HepG2 (cell line): ENCODE results near the gene NFX1. TPM values are rescaled to one million over a fixed set of nuclear protein-coding genes. Genes with fewer than 3 reads are reported as not detected.

Source experiments
- ARHGAP35 ChIP-seq: sonication (generic); formaldehyde crosslinking; IDR thresholded peaks from 2 replicates; pipeline ENCODE4 v1.9.0; 2022; ENCODE audit warnings: mild to moderate bottlenecking, inconsistent platforms, moderate library complexity, missing genetic modification reagents, borderline replicate concordance
- BATF2 ChIP-seq: sonication (generic); formaldehyde crosslinking; IDR thresholded peaks from 2 replicates; pipeline ENCODE4 v1.8.0; 2022; ENCODE audit warnings: mild to moderate bottlenecking, missing genetic modification reagents, moderate library complexity
- CENPX ChIP-seq: sonication (generic); formaldehyde crosslinking; IDR thresholded peaks from 2 replicates; pipeline ENCODE4 v1.9.0; 2021; ENCODE audit warnings: mild to moderate bottlenecking, missing genetic modification reagents, moderate library complexity
- DZIP1 ChIP-seq: sonication (generic); formaldehyde crosslinking; IDR thresholded peaks from 2 replicates; pipeline ENCODE4 v1.5.0; 2020; ENCODE audit warnings: mild to moderate bottlenecking, missing genetic modification reagents
- EZH2 ChIP-seq: conservative IDR thresholded peaks from 2 replicates; pipeline ENCODE4 v1.6.1; 2012; ENCODE audit warnings: mild to moderate bottlenecking, low read depth, low read length, moderate library complexity
- JUND ChIP-seq: sonication (generic); formaldehyde crosslinking; IDR thresholded peaks from 2 replicates; pipeline ENCODE4 v1.8.0; 2022; ENCODE audit warnings: mild to moderate bottlenecking, missing genetic modification reagents
- KLF6 ChIP-seq: IDR thresholded peaks from 2 replicates; pipeline ENCODE4 v1.8.0; 2016; ENCODE audit warnings: missing biosample characterization, missing genetic modification reagents
- MAZ ChIP-seq, 2 experiments: sonication (generic) in 1 of 2; formaldehyde crosslinking in 1 of 2; IDR thresholded peaks; 2 replicates each; pipeline versions ENCODE4 v1.5.0 to v1.6.1; 2012 to 2020; ENCODE audit warnings: low read depth in 2 of 2, mild to moderate bottlenecking in 2 of 2, borderline replicate concordance in 1 of 2, improper control_type of control experiment in 1 of 2, low read length in 1 of 2, missing genetic modification reagents in 1 of 2, moderate library complexity in 1 of 2
- MIXL1 ChIP-seq: IDR thresholded peaks from 2 replicates; pipeline ENCODE4 v1.6.1; 2016
- NFYC ChIP-seq: IDR thresholded peaks from 2 replicates; pipeline ENCODE4 v1.6.1; 2016; ENCODE audit warnings: missing genetic modification reagents, missing compliant biosample characterization
- PCBP1 ChIP-seq: fragments of 200-400 bp; formaldehyde crosslinking; IDR thresholded peaks from 2 replicates; pipeline ENCODE4 v1.6.1; 2017; ENCODE audit warnings: mild to moderate bottlenecking, low read depth, low read length, borderline replicate concordance
- POGZ ChIP-seq: sonication (generic); formaldehyde crosslinking; IDR thresholded peaks from 2 replicates; pipeline ENCODE4 v1.4.0; 2020; ENCODE audit warnings: mild to moderate bottlenecking, missing genetic modification reagents
- SP2 ChIP-seq: sonication (generic); formaldehyde crosslinking; IDR thresholded peaks from 2 replicates; pipeline ENCODE4 v1.5.1; 2020; ENCODE audit warnings: mild to moderate bottlenecking, missing genetic modification reagents
- TBL1XR1 ChIP-seq: fragments of 150-350 bp; IDR thresholded peaks from 2 replicates; pipeline ENCODE4 v1.6.1; 2014; ENCODE audit warnings: borderline replicate concordance, low read length; ENCODE audit not compliant: partially characterized antibody
- THAP7 ChIP-seq: sonication (generic); formaldehyde crosslinking; IDR thresholded peaks from 2 replicates; pipeline ENCODE4 v1.8.1; 2023; ENCODE audit warnings: mild to moderate bottlenecking, missing genetic modification reagents
- TOPORS ChIP-seq: sonication (generic); formaldehyde crosslinking; IDR thresholded peaks from 2 replicates; pipeline ENCODE4 v1.8.0; 2023; ENCODE audit warnings: mild to moderate bottlenecking, missing genetic modification reagents
- ZBTB1 ChIP-seq: sonication (generic); formaldehyde crosslinking; IDR thresholded peaks from 2 replicates; pipeline ENCODE4 v1.4.0; 2020; ENCODE audit warnings: missing genetic modification reagents, borderline replicate concordance
- ZFP36 ChIP-seq: fragments of 150-350 bp; IDR thresholded peaks from 2 replicates; pipeline ENCODE4 v1.6.1; 2018; ENCODE audit warnings: borderline replicate concordance, low read length, low read depth; ENCODE audit not compliant: partially characterized antibody
- ZFP91 ChIP-seq: sonication (generic); formaldehyde crosslinking; IDR thresholded peaks from 2 replicates; pipeline ENCODE4 v1.9.0; 2022; ENCODE audit warnings: missing genetic modification reagents, mild to moderate bottlenecking, borderline replicate concordance
- ZMAT5 ChIP-seq: sonication (generic); formaldehyde crosslinking; IDR thresholded peaks from 2 replicates; pipeline ENCODE4 v1.5.0; 2020; ENCODE audit warnings: mild to moderate bottlenecking, low read depth, missing genetic modification reagents, borderline replicate concordance
- ZNF256 ChIP-seq: sonication (generic); formaldehyde crosslinking; conservative IDR thresholded peaks from 2 replicates; pipeline ENCODE4 v1.4.0; 2020; ENCODE audit warnings: missing genetic modification reagents
- ZNF350 ChIP-seq: sonication (generic); formaldehyde crosslinking; IDR thresholded peaks from 2 replicates; pipeline ENCODE4 v1.4.0; 2020; ENCODE audit warnings: mild to moderate bottlenecking, low read depth, missing genetic modification reagents, borderline replicate concordance
- ZNF530 ChIP-seq: sonication (generic); formaldehyde crosslinking; IDR thresholded peaks from 2 replicates; pipeline ENCODE4 v1.5.0; 2020; ENCODE audit warnings: low read depth, mild to moderate bottlenecking, missing genetic modification reagents
- ZNF670 ChIP-seq: sonication (generic); formaldehyde crosslinking; IDR thresholded peaks from 2 replicates; pipeline ENCODE4 v1.8.0; 2022; ENCODE audit warnings: mild to moderate bottlenecking, missing genetic modification reagents, borderline replicate concordance
- polyA plus RNA-seq, 8 experiments: library from polyadenylated mRNA; depleted of rRNA in 3 of 8; stranded (reverse) in 7 of 8; unstranded in 1 of 8; fragments of >200 nt; fragmentation: Illumina TruSeq in 4 of 8; extraction: Trizol in 4 of 8; gene quantifications; 2 replicates each; pipeline versions ENCODE4 v1.2.1 to v1.2.3, GENCODE V29; 2011 to 2016; ENCODE audit warnings: low read depth in 4 of 8, missing spikeins in 1 of 8, mixed read lengths in 1 of 8; ENCODE audit not compliant: insufficient read depth in 1 of 8
- total RNA-seq, 5 experiments: library from RNA; depleted of rRNA; stranded (reverse); fragments of >200 nt; fragmentation: Illumina TruSeq; extraction: Trizol; gene quantifications; 2 replicates each; pipeline ENCODE4 v1.2.3, GENCODE V29; 2016; ENCODE audit warnings: low read depth in 1 of 5

NFX1 gene
- total and polyA plus RNA-seq, 2 of the 13 experiments (the other 11 are each of a cell fraction or from before 2014, with no cell fraction given), result 23.9 to 27.5 TPM

- no peak for TF ChIP-seq MAZ (IDR thresholded peaks at IDR 0.05; ENCODE audit: borderline replicate concordance, low read depth, low read length)
- TF ChIP-seq MAZ (CRISPR knock-in tag; IDR thresholded peaks at IDR 0.05; ENCODE audit: low read depth), result no peak
- no peak for TF ChIP-seq ARHGAP35 (CRISPR knock-in tag)
- no peak for TF ChIP-seq DZIP1 (CRISPR knock-in tag)
- no peak for TF ChIP-seq ZNF350 (CRISPR knock-in tag)
- no peak for TF ChIP-seq SP2 (CRISPR knock-in tag)
- TF ChIP-seq ZMAT5, result no peak
- TF ChIP-seq ZNF530 (CRISPR knock-in tag), result no peak
- TF ChIP-seq JUND (CRISPR knock-in tag), result no peak
- no peak for TF ChIP-seq EZH2
- TF ChIP-seq CENPX, result no peak
- TF ChIP-seq POGZ (CRISPR knock-in tag), result peak; percentile 64
- no peak for TF ChIP-seq ZFP36
- TF ChIP-seq TOPORS (CRISPR knock-in tag), result no peak
- TF ChIP-seq THAP7 (CRISPR knock-in tag), result no peak
- TF ChIP-seq MIXL1 (CRISPR knock-in tag), result peak; percentile 52; the same call in 1 of the 2 replicates
- no peak for TF ChIP-seq ZBTB1 (CRISPR knock-in tag)
- no peak for TF ChIP-seq NFYC (CRISPR knock-in tag)
- TF ChIP-seq PCBP1, result no peak
- TF ChIP-seq ZFP91 (CRISPR knock-in tag), result no peak
- no peak for TF ChIP-seq ZNF670 (CRISPR knock-in tag)
- TF ChIP-seq ZNF256 (CRISPR knock-in tag), result no peak
- TF ChIP-seq TBL1XR1, result no peak
- no peak for TF ChIP-seq BATF2 (CRISPR knock-in tag)
- no peak for TF ChIP-seq KLF6 (CRISPR knock-in tag)
Measured at GRCh38 chr9:33293782-33294181, 3.5 kb downstream of the NFX1 start (continued).
